22Rv1 (cell line): ENCODE measurements around the gene ADAM12.

Source experiments
- CTCF ChIP-seq: fragments of 450-650 bp; IDR thresholded peaks from 2 replicates; pipeline ENCODE4 v1.5.1; 2017; ENCODE audit warnings: mild to moderate bottlenecking
- ZFX ChIP-seq: fragments of 450-650 bp; IDR thresholded peaks from 2 replicates; pipeline ENCODE4 v1.6.1; 2017; ENCODE audit warnings: antibody characterized with exemption, borderline replicate concordance

GRCh38 chr10:126351021-126351420 is 37.3 kb downstream of the ADAM12 start:
- TF ChIP-seq CTCF: no peak
- TF ChIP-seq ZFX: no peak
